GM12801 (cell line): ENCODE measurements around the gene PIEZO1.

ENCODE experiments used
- TF ChIP-seq, protein P1 (sequence below): IDR thresholded peaks from one replicate; pipeline ENCODE4 v1.5.1; 2011; ENCODE audit warnings: control low read depth; ENCODE audit not compliant: insufficient read length; ENCODE audit errors: extremely low read depth

The PIEZO1 gene

DNA sequence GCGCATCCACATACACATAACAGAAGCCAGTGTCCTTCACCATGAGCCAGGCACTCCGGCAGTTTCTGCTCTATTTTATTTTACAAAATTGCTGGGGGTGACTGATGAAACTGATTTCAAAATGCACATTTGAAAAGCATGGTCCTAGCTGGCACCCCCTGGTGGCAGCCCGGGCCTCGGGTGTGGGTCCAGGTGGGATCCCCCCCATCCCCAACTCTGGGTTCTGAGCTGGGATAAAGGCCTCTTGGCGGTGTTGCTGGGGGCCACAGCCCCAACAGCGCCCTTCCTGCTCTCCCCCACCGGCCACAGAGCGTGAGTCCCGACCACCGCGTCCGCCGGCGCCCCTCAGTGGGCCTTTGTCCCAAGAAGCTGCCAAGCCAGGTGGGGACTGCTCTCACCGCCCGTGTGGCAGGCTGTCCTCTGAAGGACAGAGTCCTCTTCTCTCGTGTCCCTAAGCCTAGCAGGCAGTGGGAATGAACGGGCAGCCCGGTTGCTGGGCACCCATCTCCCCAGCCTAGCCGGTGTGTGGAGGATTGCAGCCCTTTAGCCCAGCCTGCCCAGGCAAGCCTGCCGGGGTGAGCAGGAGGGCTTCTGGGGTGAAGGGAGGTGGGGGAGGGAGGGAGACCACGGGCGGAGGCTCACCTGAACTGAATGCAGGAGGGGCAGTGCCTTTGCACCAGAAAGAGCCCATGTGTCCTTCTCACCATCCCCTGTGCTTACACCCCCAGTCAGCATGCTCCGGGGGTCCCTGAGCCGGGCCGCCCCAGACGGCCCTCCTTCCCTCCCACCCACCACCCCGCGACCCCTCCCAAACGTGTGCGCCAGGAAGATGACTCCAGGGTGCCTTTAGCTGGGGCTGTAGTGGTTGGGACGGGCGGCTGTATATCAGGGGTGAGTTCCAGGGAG is 99.6 kb downstream of the PIEZO1 start:
- TF ChIP-seq, protein P1, sequence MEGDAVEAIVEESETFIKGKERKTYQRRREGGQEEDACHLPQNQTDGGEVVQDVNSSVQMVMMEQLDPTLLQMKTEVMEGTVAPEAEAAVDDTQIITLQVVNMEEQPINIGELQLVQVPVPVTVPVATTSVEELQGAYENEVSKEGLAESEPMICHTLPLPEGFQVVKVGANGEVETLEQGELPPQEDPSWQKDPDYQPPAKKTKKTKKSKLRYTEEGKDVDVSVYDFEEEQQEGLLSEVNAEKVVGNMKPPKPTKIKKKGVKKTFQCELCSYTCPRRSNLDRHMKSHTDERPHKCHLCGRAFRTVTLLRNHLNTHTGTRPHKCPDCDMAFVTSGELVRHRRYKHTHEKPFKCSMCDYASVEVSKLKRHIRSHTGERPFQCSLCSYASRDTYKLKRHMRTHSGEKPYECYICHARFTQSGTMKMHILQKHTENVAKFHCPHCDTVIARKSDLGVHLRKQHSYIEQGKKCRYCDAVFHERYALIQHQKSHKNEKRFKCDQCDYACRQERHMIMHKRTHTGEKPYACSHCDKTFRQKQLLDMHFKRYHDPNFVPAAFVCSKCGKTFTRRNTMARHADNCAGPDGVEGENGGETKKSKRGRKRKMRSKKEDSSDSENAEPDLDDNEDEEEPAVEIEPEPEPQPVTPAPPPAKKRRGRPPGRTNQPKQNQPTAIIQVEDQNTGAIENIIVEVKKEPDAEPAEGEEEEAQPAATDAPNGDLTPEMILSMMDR: no peak

DNA sequence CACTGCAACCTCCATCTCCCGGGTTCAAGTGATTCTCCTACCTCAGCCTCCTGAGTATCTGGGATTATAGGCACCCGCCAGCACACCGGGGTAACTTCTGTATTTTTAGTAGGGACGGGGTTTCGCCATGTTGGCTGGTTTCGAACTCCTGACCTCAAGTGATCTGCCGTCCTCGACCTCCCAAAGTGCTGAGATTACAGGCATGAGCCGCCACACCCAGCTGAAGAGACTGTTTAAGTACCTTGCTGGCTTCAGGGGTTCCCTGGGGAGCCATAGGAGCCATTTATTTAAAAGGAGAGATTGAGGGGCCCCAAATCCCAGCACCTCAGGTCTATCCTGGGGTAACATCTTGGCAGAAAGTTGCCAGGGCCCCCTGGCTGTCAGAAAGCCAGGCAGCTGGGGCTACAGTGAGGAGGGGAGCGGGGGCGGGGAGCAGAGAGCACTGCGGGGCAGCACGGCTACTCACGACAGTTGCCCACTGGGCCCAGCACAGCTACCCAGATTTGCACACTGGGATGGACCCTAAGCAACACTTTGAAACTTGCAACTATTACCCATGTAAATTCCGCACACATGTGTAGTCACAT is 100.4 kb downstream of the PIEZO1 start:
- TF ChIP-seq, protein P1: no peak

DNA sequence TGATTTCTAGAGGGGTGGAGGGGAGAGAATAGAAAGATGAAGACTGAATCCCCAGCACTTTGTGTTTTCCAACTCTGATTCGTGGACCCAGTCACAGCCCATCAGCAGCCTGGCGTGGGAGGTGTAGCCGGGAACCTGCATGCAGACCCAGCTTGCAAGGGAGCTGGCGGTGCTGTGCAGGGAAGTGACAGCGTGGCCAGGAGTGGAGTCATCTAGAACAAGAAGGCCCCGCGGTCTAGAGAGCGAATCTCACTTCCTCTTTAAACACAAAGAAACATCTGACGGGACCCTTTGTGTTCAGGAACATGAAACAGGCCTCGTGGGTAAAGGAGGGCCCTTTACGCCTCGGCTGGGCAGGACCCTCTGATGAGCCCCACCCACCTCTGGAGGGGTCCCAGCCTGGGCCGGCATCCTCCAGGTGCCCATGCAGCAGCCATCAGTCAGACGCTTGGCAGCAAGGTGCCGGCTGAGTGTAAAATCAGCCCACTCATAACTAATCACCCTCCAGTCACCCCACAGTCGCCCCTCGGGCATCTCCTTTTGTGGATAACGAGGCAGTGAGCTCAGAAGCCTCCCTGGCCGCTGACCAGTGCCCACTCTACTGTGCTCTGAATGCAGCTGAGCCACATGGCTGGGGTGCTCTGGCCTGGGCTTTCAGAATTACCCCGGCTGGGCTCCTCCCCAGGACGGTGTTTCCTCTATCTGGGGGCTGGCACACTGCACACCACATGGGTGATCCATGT is 103.1 kb downstream of the PIEZO1 start:
- TF ChIP-seq, protein P1: no peak

DNA sequence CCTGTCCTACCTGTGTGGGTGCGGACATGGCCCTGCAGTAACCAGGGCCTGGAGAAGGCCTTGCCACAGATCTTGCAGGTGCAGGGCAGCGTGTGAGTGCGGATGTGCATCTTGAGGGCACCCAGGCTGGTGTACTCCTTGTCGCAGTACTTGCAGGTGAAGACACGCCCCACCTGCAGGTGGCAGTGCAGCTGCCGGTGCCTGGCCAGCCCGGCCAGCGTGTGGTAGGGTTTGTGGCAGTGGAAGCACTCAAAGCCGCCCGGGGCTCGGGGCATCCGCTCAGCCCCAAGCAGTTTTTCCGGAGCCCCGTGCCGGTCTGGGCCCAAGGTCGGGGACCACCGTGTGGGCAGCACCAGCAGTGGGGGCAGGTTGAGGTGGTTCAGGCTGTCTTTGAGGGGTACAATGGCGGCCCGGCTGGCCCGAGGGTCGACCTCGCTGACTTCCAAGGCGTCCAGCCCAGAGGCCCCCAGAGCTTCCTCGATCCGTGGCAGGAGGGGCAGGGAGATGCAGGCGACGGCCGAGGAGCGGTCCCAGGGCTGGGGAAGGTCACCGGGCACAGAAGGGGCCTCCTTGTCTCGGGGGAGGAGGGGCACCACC is 103.8 kb downstream of the PIEZO1 start:
- TF ChIP-seq, protein P1: no peak

DNA sequence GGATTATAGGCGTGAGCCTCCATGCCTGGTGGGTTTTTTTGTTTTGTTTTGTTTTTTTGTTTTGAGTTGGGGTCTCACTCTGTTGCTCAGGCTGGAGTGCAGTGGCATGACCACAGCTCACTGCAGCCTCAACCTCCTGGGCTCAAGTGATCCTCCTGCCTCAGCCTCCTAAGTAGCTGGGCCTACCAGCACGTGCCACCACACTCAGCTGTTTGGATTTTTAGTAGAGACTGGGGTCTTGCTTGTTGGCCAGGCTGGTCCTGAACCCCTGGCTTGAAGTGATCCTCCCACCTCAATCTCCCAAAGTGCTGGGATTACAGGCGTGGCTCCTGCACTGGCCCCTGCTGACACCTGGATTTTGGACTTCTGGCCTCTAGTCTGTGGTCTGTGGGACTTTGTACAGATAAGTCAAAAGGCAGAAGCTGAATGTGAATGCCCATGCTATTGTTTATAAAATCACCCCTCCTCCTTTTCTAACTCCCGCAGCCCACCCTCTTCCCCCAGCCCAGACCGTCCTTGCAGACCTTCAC is 104.4 kb downstream of the PIEZO1 start:
- TF ChIP-seq, protein P1: no peak

DNA sequence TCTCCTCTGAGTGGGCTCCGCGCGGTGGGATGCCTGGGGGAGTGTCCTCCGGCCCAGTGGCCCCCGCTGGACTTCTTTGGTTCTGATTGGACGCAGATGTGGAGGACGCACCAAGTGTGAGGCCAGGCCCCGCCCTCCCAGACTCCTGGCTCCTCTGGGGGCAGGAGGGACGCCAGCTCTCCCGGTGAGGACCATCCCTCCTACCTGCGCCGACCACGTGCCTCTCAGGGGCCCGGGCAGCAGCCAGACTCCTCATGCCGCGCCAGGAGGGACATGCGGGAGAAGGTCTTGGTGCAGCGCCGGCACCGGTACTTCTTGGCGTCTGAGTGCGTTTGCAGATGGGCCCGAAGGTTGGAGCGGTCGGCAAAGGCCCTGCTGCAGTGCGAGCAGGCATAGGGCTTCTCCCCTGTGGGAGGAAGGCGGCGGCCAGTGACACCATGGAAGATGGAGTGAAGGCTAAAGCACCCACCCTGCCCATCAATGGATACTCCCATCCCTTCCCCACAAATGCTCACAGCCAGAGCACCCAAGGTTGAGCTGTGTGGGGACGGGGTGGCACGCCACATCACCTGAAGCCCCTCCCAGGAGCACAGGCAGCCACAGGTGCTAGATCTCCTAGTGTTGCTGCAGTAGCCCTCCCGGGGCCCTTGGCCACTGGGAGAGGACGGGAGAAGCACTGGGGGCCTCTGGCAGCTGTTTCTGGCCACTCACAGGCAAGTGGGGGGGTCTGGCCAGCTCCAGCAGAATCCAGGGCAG is 106.6 kb downstream of the PIEZO1 start:
- TF ChIP-seq, protein P1: no peak
